Parathyroid adenoma (tissue), 2 donors: Measurements from ENCODE around the gene STYXL2.

ENCODE experiments used
- H2AFZ ChIP-seq: fragments of 300-600 bp; sonication (generic); one replicate; pipeline ENCODE4 v1.7.0; 2017; ENCODE audit warnings: antibody characterized with exemption, mild to moderate bottlenecking
- H3K27ac ChIP-seq: fragments of 300-600 bp; sonication (generic); one replicate; pipeline ENCODE4 v1.7.0; 2017
- H3K27me3 ChIP-seq: fragments of 300-600 bp; sonication (generic); one replicate; pipeline ENCODE4 v1.7.0; 2017; ENCODE audit warnings: low read length; ENCODE audit not compliant: control insufficient read depth, insufficient read depth
- H3K36me3 ChIP-seq: fragments of 300-600 bp; sonication (generic); one replicate; pipeline ENCODE4 v1.7.0; 2017; ENCODE audit warnings: low read length; ENCODE audit not compliant: control insufficient read depth, insufficient read depth
- H3K4me1 ChIP-seq: fragments of 300-600 bp; sonication (generic); one replicate; pipeline ENCODE4 v1.7.0; 2017; ENCODE audit warnings: control low read depth
- H3K4me2 ChIP-seq: fragments of 300-600 bp; sonication (generic); one replicate; pipeline ENCODE4 v1.7.0; 2017; ENCODE audit warnings: low read length
- H3K4me3 ChIP-seq: fragments of 300-600 bp; sonication (generic); one replicate; pipeline ENCODE4 v1.7.0; 2017; ENCODE audit warnings: low read depth, low read length
- H3K79me2 ChIP-seq: fragments of 300-600 bp; sonication (generic); one replicate; pipeline ENCODE4 v1.7.0; 2017; ENCODE audit warnings: control low read depth
- H3K9ac ChIP-seq: fragments of 300-600 bp; sonication (generic); one replicate; pipeline ENCODE4 v1.7.0; 2017; ENCODE audit warnings: mild to moderate bottlenecking
- H3K9me3 ChIP-seq: fragments of 300-600 bp; sonication (generic); one replicate; pipeline ENCODE4 v1.7.0; 2017; ENCODE audit warnings: low read length; ENCODE audit not compliant: control insufficient read depth
- TF ChIP-seq, protein P1 (sequence below): fragments of 300-600 bp; sonication (generic); IDR thresholded peaks from one replicate; pipeline ENCODE4 v1.7.0; 2017; ENCODE audit warnings: antibody characterized with exemption, mild to moderate bottlenecking
- donor health status: primary hyperparathyroidism.

STYXL2 gene

DNA sequence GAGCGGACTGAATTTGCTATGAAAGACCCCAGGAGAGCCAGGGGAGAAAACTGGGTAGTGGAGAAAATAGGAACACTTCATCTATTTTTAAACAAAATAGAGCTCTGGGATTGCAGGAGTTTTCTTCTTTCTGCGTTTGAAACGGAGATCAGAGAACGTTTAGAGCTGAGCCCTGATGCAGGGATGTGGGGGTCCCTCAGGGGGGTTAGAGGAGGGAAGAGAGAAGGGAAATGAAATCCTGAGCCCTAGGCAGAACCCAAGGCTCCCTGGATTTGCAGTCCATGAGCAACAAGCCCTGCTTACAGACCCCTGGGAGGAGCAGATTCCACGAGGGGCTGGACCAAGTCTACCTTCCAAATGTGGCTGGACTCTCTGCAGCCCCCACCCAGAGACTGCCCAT is 21.8 kb downstream of the STYXL2 start:
- H3K36me3 ChIP-seq: no peaks in the 10 kb centered on the region
- no peak overlapping the region for H3K4me2 ChIP-seq
- no peaks in the 10 kb centered on the region for H3K9me3 ChIP-seq
- H3K4me1 ChIP-seq: no peaks in the 10 kb centered on the region
- TF ChIP-seq, protein P1, sequence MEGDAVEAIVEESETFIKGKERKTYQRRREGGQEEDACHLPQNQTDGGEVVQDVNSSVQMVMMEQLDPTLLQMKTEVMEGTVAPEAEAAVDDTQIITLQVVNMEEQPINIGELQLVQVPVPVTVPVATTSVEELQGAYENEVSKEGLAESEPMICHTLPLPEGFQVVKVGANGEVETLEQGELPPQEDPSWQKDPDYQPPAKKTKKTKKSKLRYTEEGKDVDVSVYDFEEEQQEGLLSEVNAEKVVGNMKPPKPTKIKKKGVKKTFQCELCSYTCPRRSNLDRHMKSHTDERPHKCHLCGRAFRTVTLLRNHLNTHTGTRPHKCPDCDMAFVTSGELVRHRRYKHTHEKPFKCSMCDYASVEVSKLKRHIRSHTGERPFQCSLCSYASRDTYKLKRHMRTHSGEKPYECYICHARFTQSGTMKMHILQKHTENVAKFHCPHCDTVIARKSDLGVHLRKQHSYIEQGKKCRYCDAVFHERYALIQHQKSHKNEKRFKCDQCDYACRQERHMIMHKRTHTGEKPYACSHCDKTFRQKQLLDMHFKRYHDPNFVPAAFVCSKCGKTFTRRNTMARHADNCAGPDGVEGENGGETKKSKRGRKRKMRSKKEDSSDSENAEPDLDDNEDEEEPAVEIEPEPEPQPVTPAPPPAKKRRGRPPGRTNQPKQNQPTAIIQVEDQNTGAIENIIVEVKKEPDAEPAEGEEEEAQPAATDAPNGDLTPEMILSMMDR: no peak
- H2AFZ ChIP-seq: no peak overlapping the region
- H3K9ac ChIP-seq: no peak overlapping the region
- no peaks in the 10 kb centered on the region for H3K79me2 ChIP-seq
- H3K27ac ChIP-seq: no peak overlapping the region
- no peak overlapping the region for H3K4me3 ChIP-seq
- H3K27me3 ChIP-seq: no peaks in the 10 kb centered on the region

DNA sequence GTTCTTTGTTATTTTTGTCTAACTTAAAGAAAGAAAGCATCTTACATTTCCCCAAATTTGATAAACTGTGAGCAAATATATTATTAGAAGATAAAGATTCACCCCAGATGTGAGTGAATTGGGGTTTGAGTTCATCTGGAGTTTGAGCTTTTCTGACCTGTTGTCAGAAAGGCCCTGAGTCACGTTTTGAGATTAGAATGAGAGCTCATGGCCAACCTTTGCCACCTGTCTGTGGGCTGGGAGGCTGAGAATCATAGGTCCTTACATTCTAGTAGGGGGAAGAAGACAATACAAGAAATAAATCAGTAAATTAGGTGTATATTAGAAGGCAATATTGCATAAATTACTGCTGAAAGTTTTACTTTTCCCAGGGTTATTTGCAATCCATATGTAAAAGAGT is 22.3 kb downstream of the STYXL2 start:
- Histone ChIP-seq H3K36me3 (no peaks in the 10 kb centered on the region), H3K9ac (no peak overlapping the region)
- TF ChIP-seq, protein P1: no peak

DNA sequence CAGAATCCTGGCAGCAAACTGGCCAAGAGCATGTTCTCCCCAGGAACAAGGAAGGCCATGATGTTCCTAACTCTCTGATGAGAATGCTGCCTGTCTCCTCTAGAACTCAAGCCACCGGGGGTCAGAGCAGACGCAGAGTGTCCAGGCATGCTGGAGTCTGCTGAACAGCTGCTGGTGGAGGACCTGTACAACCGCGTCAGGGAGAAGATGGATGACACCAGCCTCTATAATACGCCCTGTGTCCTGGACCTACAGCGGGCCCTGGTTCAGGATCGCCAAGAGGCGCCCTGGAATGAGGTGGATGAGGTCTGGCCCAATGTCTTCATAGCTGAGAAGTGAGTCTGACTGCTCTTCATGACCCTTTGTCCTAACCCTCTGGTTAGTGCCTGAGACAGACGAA is 23.4 kb downstream of the STYXL2 start:
- Histone ChIP-seq H3K27me3 (no peaks in the 10 kb centered on the region), H3K9me3 (no peaks in the 10 kb centered on the region), H3K27ac (no peak overlapping the region), H3K4me1 (no peaks in the 10 kb centered on the region), H2AFZ (no peak overlapping the region), H3K36me3 (no peaks in the 10 kb centered on the region), H3K9ac (no peak overlapping the region), H3K4me3 (no peak overlapping the region), H3K79me2 (no peaks in the 10 kb centered on the region), H3K4me2 (no peak overlapping the region)
- TF ChIP-seq, protein P1: no peak

More for the DNA sequence above, 22.3 kb downstream of the STYXL2 start:
- no peaks in the 10 kb centered on the region for H3K27me3 ChIP-seq
- H3K4me2 ChIP-seq: no peak overlapping the region
- no peaks in the 10 kb centered on the region for H3K4me1 ChIP-seq
- H2AFZ ChIP-seq: no peak overlapping the region
- H3K27ac ChIP-seq: no peak overlapping the region
- no peaks in the 10 kb centered on the region for H3K79me2 ChIP-seq
- no peak overlapping the region for H3K4me3 ChIP-seq
- H3K9me3 ChIP-seq: no peaks in the 10 kb centered on the region

DNA sequence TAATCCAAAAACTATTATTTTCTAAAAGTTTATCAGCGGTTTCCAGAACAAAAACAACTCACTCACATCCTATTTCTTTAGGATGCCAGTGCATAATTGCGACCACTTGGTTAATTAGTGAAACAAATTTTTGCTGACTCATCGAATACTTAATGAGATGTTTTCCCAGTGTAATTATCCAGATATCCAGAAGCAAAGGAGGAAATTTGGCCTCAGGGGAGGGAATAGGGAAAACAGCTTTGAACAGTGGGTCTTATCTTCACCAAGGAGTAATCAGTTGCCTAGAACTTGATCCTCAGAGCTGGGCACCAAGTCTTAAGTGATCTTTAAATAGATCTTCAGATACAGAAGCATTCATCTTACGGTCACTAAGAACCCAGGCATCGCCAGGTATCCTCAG is 24.3 kb downstream of the STYXL2 start:
- H3K27me3 ChIP-seq: no peaks in the 10 kb centered on the region
- H3K9me3 ChIP-seq: no peaks in the 10 kb centered on the region
- H3K4me3 ChIP-seq: no peak overlapping the region
- no peak overlapping the region for H3K27ac ChIP-seq
- TF ChIP-seq, protein P1: no peak
- no peaks in the 10 kb centered on the region for H3K36me3 ChIP-seq
- no peak overlapping the region for H3K4me2 ChIP-seq
- H3K79me2 ChIP-seq: no peaks in the 10 kb centered on the region
- H3K4me1 ChIP-seq: no peaks in the 10 kb centered on the region
- H2AFZ ChIP-seq: no peak overlapping the region
- H3K9ac ChIP-seq: no peak overlapping the region

DNA sequence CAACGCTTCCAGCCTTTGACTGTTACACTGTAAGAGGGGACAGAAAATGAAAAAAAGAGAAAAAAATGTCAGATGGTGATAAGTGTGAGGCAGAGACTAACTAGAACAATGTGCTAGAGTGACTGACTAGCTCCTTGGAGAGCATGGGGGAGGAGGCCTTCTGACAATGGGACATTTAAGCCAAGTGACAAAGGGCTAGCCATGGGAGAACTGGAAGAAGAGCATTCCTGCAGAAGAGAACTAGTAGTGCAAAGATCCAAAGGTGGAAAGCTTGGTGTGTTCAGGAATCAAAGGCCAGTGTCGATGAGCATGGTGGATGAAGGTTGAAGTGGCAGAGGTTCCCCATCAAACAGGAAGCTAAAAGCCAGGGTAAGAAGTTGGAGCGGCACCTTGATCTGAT is 25.8 kb downstream of the STYXL2 start:
- no peaks in the 10 kb centered on the region for H3K27me3 ChIP-seq
- H3K9ac ChIP-seq: no peak overlapping the region
- no peaks in the 10 kb centered on the region for H3K79me2 ChIP-seq
- H3K4me2 ChIP-seq: no peak overlapping the region
- TF ChIP-seq, protein P1: no peak
- no peaks in the 10 kb centered on the region for H3K4me1 ChIP-seq
- H2AFZ ChIP-seq: no peak overlapping the region
- H3K36me3 ChIP-seq: no peaks in the 10 kb centered on the region
- H3K27ac ChIP-seq: no peak overlapping the region
- H3K4me3 ChIP-seq: no peak overlapping the region
- no peaks in the 10 kb centered on the region for H3K9me3 ChIP-seq
